GM10248 (cell line): ENCODE measurements around the gene RSKR.

Experiments used
- CTCF ChIA-PET: fragments of 300-600 bp; sonication (Branson Sonifier 250); formaldehyde crosslinking; extraction: SDS; loops from one replicate; lab custom pipeline; 2021; ENCODE audit warnings: antibody characterized with exemption; lab: Yijun Ruan, JAX
- POLR2A ChIA-PET: fragments of 350-650 bp; sonication (Branson Sonifier 250); formaldehyde crosslinking; extraction: SDS; loops from one replicate; lab custom pipeline; 2020; ENCODE audit warnings: antibody characterized with exemption; lab: Yijun Ruan, JAX
- DNase-seq: peaks from one replicate; pipeline ENCODE4 v3.0.0; 2012; ENCODE audit errors: extremely low spot score
- CTCF ChIP-seq: IDR thresholded peaks from 2 replicates; pipeline ENCODE4 v1.5.1; 2012; ENCODE audit warnings: mild to moderate bottlenecking, low read depth; ENCODE audit errors: extremely low read depth, missing control alignments, control extremely low read depth

RSKR gene

GRCh38 chr17:28598799-28599310 lies 15.1 kb downstream of the RSKR start, which contains the start of gene SPAG5:
TSS of gene SPAG5 (minus strand) at chr17:28599025. CDS start at chr17:28598946, 79 bp downstream.
- DNase-seq, result peak; percentile 100
- ChIA-PET CTCF (interaction anchor here (0.8 to 3.3 kb wide), 9 partner anchors 12 to 114 kb away, joined by 3 to 23 read pairs (median 6); partner anchors contain the start of gene RSKR), POLR2A (interaction anchor here (0.8 to 1.2 kb wide), 9 partner anchors 12 to 238 kb away, joined by 3 to 8 read pairs (median 3); partner anchors contain the start of genes ALDOC, BLTP2, PIGS and RPL23A)

GRCh38 chr17:28598389-28598788 lies 15.6 kb downstream of the RSKR start:
- no peak for DNase-seq
- no peak for TF ChIP-seq CTCF
- ChIA-PET POLR2A (interaction anchor here (0.9 kb wide), 1 partner anchor 27 kb away, joined by 3 read pairs; the partner anchor contains the start of gene PIGS), CTCF (interaction anchor here (1.5 to 2.6 kb wide), 4 partner anchors 14 to 51 kb away, joined by 4 to 9 read pairs (median 7); partner anchors contain the start of gene RSKR)

More at GRCh38 chr17:28598799-28599310, 15.1 kb downstream of the RSKR start, which contains the start of gene SPAG5:
- TF ChIP-seq CTCF, result no peak

GRCh38 chr17:28597606-28598383 lies 16.2 kb downstream of the RSKR start:
- ChIA-PET CTCF (interaction anchor here (1.5 to 2.7 kb wide), 5 partner anchors 14 to 51 kb away, joined by 4 to 9 read pairs (median 7); partner anchors contain the start of genes ALDOC and RSKR), POLR2A (interaction anchor here (0.6 to 0.9 kb wide), 4 partner anchors 8 to 113 kb away, joined by 3 to 4 read pairs (median 3); partner anchors contain the start of gene PIGS)
- TF ChIP-seq CTCF, result no peak
- DNase-seq, result no peak

GRCh38 chr17:28592260-28592659 lies 21.7 kb downstream of the RSKR start:
- DNase-seq, result no peak
- ChIA-PET POLR2A (interaction anchor here (1.1 kb wide), 1 partner anchor 17 kb away, joined by 3 read pairs; no protein-coding TSS in a partner anchor), CTCF (interaction anchor here (0.6 to 2.4 kb wide), 7 partner anchors 12 to 361 kb away, joined by 3 to 6 read pairs (median 3); partner anchors contain the start of genes ALDOC and PIGS)
- no peak for TF ChIP-seq CTCF

- TF ChIP-seq CTCF, result no peak
- CTCF ChIA-PET, result interaction anchor here (1.2 to 2.8 kb wide), 2 partner anchors 12 to 38 kb away, joined by 3 to 7 read pairs; no protein-coding TSS in a partner anchor
- DNase-seq, result no peak
- POLR2A ChIA-PET, result no interaction called here
Measured at GRCh38 chr17:28585851-28586250, 28.1 kb downstream of the RSKR start.

GRCh38 chr17:28584434-28584833 lies 29.6 kb downstream of the RSKR start:
- no peak for DNase-seq
- no peak for TF ChIP-seq CTCF
- POLR2A ChIA-PET, result interaction anchor here (1.1 kb wide), 1 partner anchor 8 kb away, joined by 5 read pairs; the partner anchor contains the start of gene ALDOC
- CTCF ChIA-PET, result interaction anchor here (0.6 to 2.8 kb wide), 4 partner anchors 13 to 37 kb away, joined by 3 to 7 read pairs (median 5); partner anchors contain the start of gene PIGS
